Progenitor cell of endocrine pancreas (in vitro differentiated cells): ENCODE measurements around the gene TMEM244. TPM values are rescaled to one million over a fixed set of nuclear protein-coding genes. Genes with fewer than 3 reads are reported as not detected.

Experiments used
- DNase-seq: peaks from one replicate; pipeline ENCODE4 v3.0.0; 2021; ENCODE audit warnings: low spot score; ENCODE audit not compliant: unreplicated experiment
- H3K27ac Mint-ChIP-seq: 2 replicates; pipeline ENCODE4 v1.8.0; 2021; ENCODE audit warnings: mild to moderate bottlenecking, moderate library complexity, mixed read lengths
- H3K27me3 Mint-ChIP-seq: 2 replicates; pipeline ENCODE4 v1.8.0; 2021; ENCODE audit warnings: mixed read lengths
- H3K36me3 Mint-ChIP-seq: 2 replicates; pipeline ENCODE4 v1.8.0; 2022; ENCODE audit warnings: mixed read lengths; ENCODE audit not compliant: insufficient read depth
- H3K4me1 Mint-ChIP-seq: 2 replicates; pipeline ENCODE4 v1.8.0; 2021; ENCODE audit warnings: low read depth, mixed read lengths
- H3K4me3 Mint-ChIP-seq: 2 replicates; pipeline ENCODE4 v1.8.0; 2021; ENCODE audit warnings: low read depth, mild to moderate bottlenecking, moderate library complexity, mixed read lengths
- H3K9me3 Mint-ChIP-seq: 2 replicates; pipeline ENCODE4 v1.8.0; 2021; ENCODE audit warnings: low read depth, mixed read lengths
- CTCF ChIP-seq: fragments of 200-600 bp; sonication (generic); IDR thresholded peaks from one replicate; pipeline ENCODE4 v1.5.0; 2021; ENCODE audit warnings: antibody characterized with exemption, mild to moderate bottlenecking; ENCODE audit not compliant: unreplicated experiment
- total RNA-seq: library from RNA; stranded (reverse); gene quantifications from 2 replicates; pipeline ENCODE4 v1.2.1, GENCODE V29; 2021

Gene TMEM244
- total RNA-seq, 1 donor from 2014 or later = not detected

- Mint-ChIP-seq H3K4me1 (peaks cover 6% of the 10 kb centered on the region), H3K36me3 (no peaks in the 10 kb centered on the region), H3K9me3 (no peaks in the 10 kb centered on the region), H3K4me3 (no peak overlapping the region), H3K27ac (no peak overlapping the region), H3K27me3 (no peaks in the 10 kb centered on the region)
- TF ChIP-seq CTCF = no peak
- no peak for DNase-seq
Measured at GRCh38 chr6:129863664-129864063, 2.5 kb upstream of the TMEM244 start.

- H3K4me3 Mint-ChIP-seq = no peak overlapping the region
- no peaks in the 10 kb centered on the region for H3K4me1 Mint-ChIP-seq
- no peaks in the 10 kb centered on the region for H3K36me3 Mint-ChIP-seq
- TF ChIP-seq CTCF = no peak
- H3K27ac Mint-ChIP-seq = no peak overlapping the region
- H3K27me3 Mint-ChIP-seq = no peaks in the 10 kb centered on the region
- H3K9me3 Mint-ChIP-seq = no peaks in the 10 kb centered on the region
- DNase-seq = no peak
Measured at GRCh38 chr6:129859524-129859923, 1.6 kb downstream of the TMEM244 start.

- no peak for DNase-seq
- no peak overlapping the region for H3K27ac Mint-ChIP-seq
- no peaks in the 10 kb centered on the region for H3K9me3 Mint-ChIP-seq
- H3K27me3 Mint-ChIP-seq = no peaks in the 10 kb centered on the region
- H3K4me1 Mint-ChIP-seq = no peaks in the 10 kb centered on the region
- H3K36me3 Mint-ChIP-seq = no peaks in the 10 kb centered on the region
- no peak overlapping the region for H3K4me3 Mint-ChIP-seq
- no peak for TF ChIP-seq CTCF
Measured at GRCh38 chr6:129857838-129858237, 3.3 kb downstream of the TMEM244 start.

GRCh38 chr6:129853996-129854711 is 7.0 kb downstream of the TMEM244 start:
- Mint-ChIP-seq H3K4me1 (no peaks in the 10 kb centered on the region), H3K4me3 (no peak overlapping the region), H3K27ac (no peak overlapping the region), H3K27me3 (no peaks in the 10 kb centered on the region), H3K36me3 (no peaks in the 10 kb centered on the region), H3K9me3 (no peaks in the 10 kb centered on the region)
- TF ChIP-seq CTCF = no peak
- no peak for DNase-seq

- Mint-ChIP-seq H3K4me3 (no peak overlapping the region), H3K36me3 (no peaks in the 10 kb centered on the region), H3K27ac (no peak overlapping the region), H3K4me1 (no peaks in the 10 kb centered on the region), H3K9me3 (no peaks in the 10 kb centered on the region), H3K27me3 (no peaks in the 10 kb centered on the region)
- DNase-seq = no peak
- no peak for TF ChIP-seq CTCF
Measured at GRCh38 chr6:129852257-129852858, 8.8 kb downstream of the TMEM244 start.
